GM12878 (cell line): ENCODE data around the gene AGPAT4. TPM values are rescaled to one million over a fixed set of nuclear protein-coding genes. Genes with fewer than 3 reads are reported as not detected.

Experiments
- ATAC-seq: fragments of 200-7000 bp; cut with Tn5 transposase; 3 replicates; pipeline ENCODE4 v1.9.1; 2020; ENCODE audit warnings: mild to moderate bottlenecking, moderate library complexity
- BruUV-seq: library from RNA; stranded (reverse); fragments of 400-500 nt; replicated peaks from 2 replicates; lab custom pipeline; 2021; lab: Mats Ljungman, UMichigan
- CTCF ChIA-PET: fragments of 300-600 bp; sonication (Branson Sonifier 250); formaldehyde crosslinking; extraction: SDS; loops from one replicate; lab custom pipeline; 2021; ENCODE audit warnings: inconsistent platforms; lab: Yijun Ruan, JAX
- POLR2A ChIA-PET: fragments of 350-600 bp; formaldehyde crosslinking; extraction: SDS; loops from one replicate; lab custom pipeline; 2021; ENCODE audit warnings: inconsistent platforms; lab: Charles Lee
- RAD21 ChIA-PET: fragments of 300-600 bp; sonication (Branson Sonifier 250); formaldehyde crosslinking; loops from one replicate; lab custom pipeline; 2023; ENCODE audit warnings: antibody characterized with exemption; ENCODE audit not compliant: unreplicated experiment; lab: Charles Lee
- SMC1A ChIA-PET: fragments of 300-600 bp; sonication (Branson Sonifier 250); formaldehyde crosslinking; loops from one replicate; lab custom pipeline; 2023; ENCODE audit not compliant: unreplicated experiment, uncharacterized antibody; lab: Charles Lee
- DNase-seq: peaks from one replicate; pipeline ENCODE4 v3.0.0-alpha.2; 2011; ENCODE audit warnings: low read depth, low spot score
- FAIRE-seq: peaks from 3 replicates; lab custom pipeline; 2011; peaks lifted over from hg19 to GRCh38; lab: Jason Lieb, UNC
- H2AFZ ChIP-seq: 2 replicates; pipeline ENCODE4 v1.6.0; 2011; ENCODE audit warnings: low read depth, low read length, control low read depth; ENCODE audit not compliant: control insufficient read depth
- H3K27ac ChIP-seq: 2 replicates; pipeline ENCODE4 v1.5.1; 2011; ENCODE audit warnings: control low read depth; ENCODE audit not compliant: control insufficient read depth, insufficient read depth
- H3K27me3 ChIP-seq, 2 experiments: replicated peaks in 1 of 2; 2 replicates each; pipeline versions ENCODE4 v1.6.0 to v1.6.1; 2011; ENCODE audit warnings: low read length in 1 of 2; ENCODE audit not compliant: control insufficient read depth in 2 of 2, insufficient read depth in 2 of 2
- H3K36me3 ChIP-seq, 2 experiments: 2 replicates each; pipeline ENCODE4 v1.5.1; 2011; ENCODE audit warnings: low read length in 1 of 2; ENCODE audit not compliant: control insufficient read depth in 2 of 2, insufficient read depth in 2 of 2
- H3K4me1 ChIP-seq: 2 replicates; pipeline ENCODE4 v1.6.1; 2011; ENCODE audit warnings: mild to moderate bottlenecking, low read length, moderate library complexity, mixed read lengths; ENCODE audit not compliant: control insufficient read depth, insufficient read depth
- H3K4me2 ChIP-seq: 2 replicates; pipeline ENCODE4 v1.6.0; 2011; ENCODE audit warnings: control low read depth; ENCODE audit not compliant: control insufficient read depth, insufficient read depth
- H3K4me3 ChIP-seq: fragments of 200-600 bp; sonication (generic); 2 replicates; pipeline ENCODE4 v1.5.1; 2016
- H3K79me2 ChIP-seq: 2 replicates; pipeline ENCODE4 v1.6.0; 2011; ENCODE audit warnings: low read length; ENCODE audit not compliant: control insufficient read depth, insufficient read depth
- H3K9ac ChIP-seq: 2 replicates; pipeline ENCODE4 v1.8.0; 2011; ENCODE audit warnings: low read length, control low read depth, mixed read lengths; ENCODE audit not compliant: control insufficient read depth, insufficient read depth
- H3K9me3 ChIP-seq: replicated peaks from 3 replicates; pipeline ENCODE4 v1.5.1; 2011; ENCODE audit warnings: mild to moderate bottlenecking, low read length; ENCODE audit not compliant: control insufficient read depth, insufficient read depth
- H4K20me1 ChIP-seq: 2 replicates; pipeline ENCODE4 v1.6.0; 2011; ENCODE audit not compliant: control insufficient read depth, insufficient read depth
- BMI1 ChIP-seq: fragments of 450-650 bp; IDR thresholded peaks from 2 replicates; pipeline ENCODE4 v1.6.1; 2016; ENCODE audit warnings: mild to moderate bottlenecking, moderate library complexity, borderline replicate concordance
- CBFB ChIP-seq: IDR thresholded peaks from 2 replicates; pipeline ENCODE4 v1.6.1; 2016; ENCODE audit warnings: antibody characterized with exemption, low read depth
- CHD2 ChIP-seq: IDR thresholded peaks from 2 replicates; pipeline ENCODE4 v1.6.1; 2011; ENCODE audit warnings: low read depth, low read length, improper control_type of control experiment, borderline replicate concordance
- CHD4 ChIP-seq: fragments of 200-600 bp; sonication (generic); IDR thresholded peaks from 2 replicates; pipeline ENCODE4 v1.6.1; 2016; ENCODE audit warnings: mild to moderate bottlenecking
- CTCF ChIP-seq, 3 experiments: IDR thresholded peaks in 2 of 3; conservative IDR thresholded peaks in 1 of 3; 2 replicates each; pipeline ENCODE4 v1.5.1; 2011; ENCODE audit warnings: low read depth in 3 of 3, low read length in 3 of 3, mild to moderate bottlenecking in 3 of 3, control low read depth in 2 of 3, moderate library complexity in 2 of 3, inconsistent platforms in 1 of 3, mixed read lengths in 1 of 3; ENCODE audit not compliant: control insufficient read depth in 2 of 3, insufficient read depth in 1 of 3; ENCODE audit errors: extremely low read depth in 1 of 3
- EZH2 ChIP-seq: IDR thresholded peaks from 2 replicates; pipeline ENCODE4 v1.6.1; 2012; ENCODE audit warnings: low read depth, mild to moderate bottlenecking, control low read depth, inconsistent platforms, low read length, borderline replicate concordance; ENCODE audit not compliant: control insufficient read depth
- IKZF2 ChIP-seq, 2 experiments: fragments of 450-650 bp; IDR thresholded peaks; 2 replicates each; pipeline ENCODE4 v1.6.1; 2017; ENCODE audit warnings: mild to moderate bottlenecking in 2 of 2, moderate library complexity in 2 of 2
- IRF5 ChIP-seq: fragments of 450-650 bp; IDR thresholded peaks from 2 replicates; pipeline ENCODE4 v1.6.1; 2017; ENCODE audit warnings: borderline replicate concordance
- LARP7 ChIP-seq: fragments of 450-650 bp; IDR thresholded peaks from 2 replicates; pipeline ENCODE4 v1.6.1; 2017; ENCODE audit warnings: mild to moderate bottlenecking
- PBX3 ChIP-seq: IDR thresholded peaks from 2 replicates; pipeline ENCODE4 v1.6.1; 2011; ENCODE audit warnings: mild to moderate bottlenecking, low read depth, low read length, moderate library complexity; ENCODE audit not compliant: insufficient replicate concordance
- REST ChIP-seq: IDR thresholded peaks from 2 replicates; pipeline ENCODE4 v1.6.1; 2012; ENCODE audit warnings: mild to moderate bottlenecking, low read depth, low read length
- STAT3 ChIP-seq: IDR thresholded peaks from 2 replicates; pipeline ENCODE4 v1.6.1; 2011; ENCODE audit warnings: low read depth, low read length, improper control_type of control experiment
- TARDBP ChIP-seq: IDR thresholded peaks from 2 replicates; pipeline ENCODE4 v1.6.1; 2016; ENCODE audit warnings: borderline replicate concordance
- ZNF24 ChIP-seq: fragments of 450-650 bp; IDR thresholded peaks from 2 replicates; pipeline ENCODE4 v1.6.1; 2017; ENCODE audit warnings: antibody characterized with exemption, mild to moderate bottlenecking
- WGBS: methylation state at CpG from one replicate; pipeline ENCODE4 v1.1.6; 2016; ENCODE audit warnings: low lambda C conversion rate; ENCODE audit not compliant: insufficient replicate concordance, insufficient coverage; ENCODE audit errors: missing lambda C conversion rate; 5-methylcytosine and 5-hydroxymethylcytosine counted together
- in situ Hi-C: fragments of 300-500 bp; cut with MboI; formaldehyde crosslinking; loops from 9 replicates; pipeline ENCODE4 v1.14.3; 2018; ENCODE audit warnings: mixed read lengths
- intact Hi-C: fragments of 100-400 bp; cut with micrococcal nuclease; formaldehyde crosslinking; loops from one replicate; pipeline ENCODE4 v1.14.2; 2022; ENCODE audit not compliant: unreplicated experiment
- polyA plus RNA-seq, 11 experiments: library from polyadenylated mRNA; depleted of rRNA in 4 of 11; unstranded in 6 of 11; stranded (reverse) in 5 of 11; fragments of >200 nt; fragmentation: Nextera tagmentation in 4 of 11; fragmentation: Illumina TruSeq in 1 of 11; extraction: Ambion mirVana in 4 of 11; extraction: Trizol in 1 of 11; gene quantifications; 1 replicate in 1 of 11; 2 replicates in 10 of 11; pipeline versions ENCODE4 v1.2.1 to v1.2.3, GENCODE V29; 2011 to 2016; ENCODE audit warnings: inconsistent platforms in 2 of 11, missing spikeins in 2 of 11, low read depth in 1 of 11
- total RNA-seq, 4 experiments: library from RNA; depleted of rRNA in 3 of 4; stranded (reverse); fragments of >200 nt in 3 of 4; fragmentation: Illumina TruSeq in 1 of 4; extraction: Trizol in 1 of 4; gene quantifications; 2 replicates each; pipeline versions ENCODE4 v1.2.1 to v1.2.3, GENCODE V29; 2013 to 2021

AGPAT4 gene
- total and polyA plus RNA-seq, 10 of the 15 experiments (the other 5 are each of a cell fraction or from before 2014, with no cell fraction given) = 0.34 to 2.2 (median 1.3) TPM

- no peak for TF ChIP-seq CBFB
Observed at GRCh38 chr6:161272635-161273273, 1.1 kb downstream of the AGPAT4 start (continued).

GRCh38 chr6:161271343-161272030 lies 2.4 kb downstream of the AGPAT4 start:
- Histone ChIP-seq H3K9me3 (no peaks in the 10 kb centered on the region), H3K4me1 (no peaks in the 10 kb centered on the region), H3K4me2 (no peak overlapping the region), H3K4me3 (no peak overlapping the region), H3K27ac (no peak overlapping the region), H3K27me3 (no peaks in the 10 kb centered on the region), H3K36me3 (no peaks in the 10 kb centered on the region), H3K79me2 (no peaks in the 10 kb centered on the region), H2AFZ (no peak overlapping the region), H4K20me1 (no peaks in the 10 kb centered on the region), H3K9ac (no peak overlapping the region)
- ChIA-PET CTCF (no interaction called here), SMC1A (interaction anchor here (1.6 kb wide), 1 partner anchor 8 kb away, joined by 5 read pairs; no protein-coding TSS in a partner anchor), RAD21 (no interaction called here), POLR2A (no interaction called here)
- BruUV-seq = no TSS peak
- FAIRE-seq (no peak), DNase-seq (no peak), ATAC-seq (no peak)
- intact Hi-C loops = no loop called here
- in situ Hi-C loops = no loop called here
- 29% methylated on average over 8 of the region's 8 CpGs for WGBS
- no peak for TF ChIP-seq REST
- no peak for TF ChIP-seq IRF5
- no peak for TF ChIP-seq CTCF (IDR thresholded peaks at IDR 0.05 in 2 of 3, conservative IDR thresholded peaks at IDR 0.05 in 1 of 3; ENCODE audit: control insufficient read depth in 2 of 3, extremely low read depth in 1 of 3, insufficient read depth in 1 of 3, low read depth in 3 of 3, low read length in 3 of 3)
- TF ChIP-seq STAT3 = no peak
- no peak for TF ChIP-seq EZH2
- no peak for TF ChIP-seq TARDBP
- no peak for TF ChIP-seq BMI1
- no peak for TF ChIP-seq ZNF24
- TF ChIP-seq IKZF2 (IDR thresholded peaks at IDR 0.05) = no peak
- TF ChIP-seq CHD2 = no peak
- TF ChIP-seq LARP7 = no peak
- TF ChIP-seq CHD4 = no peak
- no peak for TF ChIP-seq PBX3
